SK-N-SH (cell line): ENCODE data around the gene RNF19B. TPM values are rescaled to one million over a fixed set of nuclear protein-coding genes. Genes with fewer than 3 reads are reported as not detected.

Source experiments
- CTCF ChIA-PET: fragments of 300-600, 350-600 bp; formaldehyde crosslinking; extraction: SDS; loops from one replicate; lab custom pipeline; 2021; lab: Yijun Ruan, JAX
- POLR2A ChIA-PET: fragments of 350-600 bp; sonication (Branson Sonifier 250); formaldehyde crosslinking; extraction: SDS; loops from one replicate; lab custom pipeline; 2020; ENCODE audit warnings: antibody characterized with exemption, inconsistent platforms; lab: Yijun Ruan, JAX
- DNase-seq: peaks from one replicate; pipeline ENCODE4 v3.0.0; 2012
- H2AFZ ChIP-seq: fragments of 200-600 bp; sonication (generic); 2 replicates; pipeline ENCODE4 v1.8.1; 2016; ENCODE audit warnings: antibody characterized with exemption, mild to moderate bottlenecking, low read depth
- H3F3A ChIP-seq: fragments of 200-600 bp; sonication (generic); replicated peaks from 2 replicates; pipeline ENCODE3; 2016; ENCODE audit warnings: antibody characterized with exemption, mild to moderate bottlenecking; ENCODE audit not compliant: insufficient read depth
- H3K27ac ChIP-seq, 2 experiments: fragments of 200-500 bp in 1 of 2; fragments of 200-600 bp in 1 of 2; sonication (Bioruptor generic) in 1 of 2; sonication (generic), shearing (Covaris generic) in 1 of 2; 2 replicates each; pipeline versions ENCODE4 v1.5.1 to v1.6.1; 2014 to 2016; ENCODE audit warnings: low read depth in 2 of 2, inconsistent platforms in 1 of 2, low read length in 1 of 2, mild to moderate bottlenecking in 1 of 2, mixed read lengths in 1 of 2
- H3K27me3 ChIP-seq: fragments of 200-600 bp; sonication (generic), shearing (Covaris generic); 2 replicates; pipeline ENCODE4 v1.6.1; 2016; ENCODE audit warnings: mixed run types; ENCODE audit not compliant: insufficient read depth
- H3K36me3 ChIP-seq, 2 experiments: fragments of 200-500 bp in 1 of 2; fragments of 200-600 bp in 1 of 2; sonication (Bioruptor generic) in 1 of 2; sonication (generic) in 1 of 2; replicated peaks in 1 of 2; 2 replicates each; pipeline versions ENCODE3 to v1.5.1; 2014 to 2016; ENCODE audit warnings: low read length in 1 of 2, mild to moderate bottlenecking in 1 of 2; ENCODE audit not compliant: insufficient read depth in 2 of 2, control insufficient read depth in 1 of 2
- H3K4me1 ChIP-seq, 2 experiments: fragments of 200-500 bp in 1 of 2; fragments of 200-600 bp in 1 of 2; sonication (Bioruptor generic) in 1 of 2; sonication (generic), shearing (Covaris generic) in 1 of 2; 2 replicates each; pipeline versions ENCODE4 v1.5.1 to v1.6.1; 2014 to 2016; ENCODE audit warnings: low read depth in 1 of 2, low read length in 1 of 2, mixed run types in 1 of 2; ENCODE audit not compliant: insufficient read depth in 2 of 2, control insufficient read depth in 1 of 2
- H3K4me2 ChIP-seq: fragments of 200-600 bp; sonication (generic), shearing (Covaris generic); 2 replicates; pipeline ENCODE4 v1.6.1; 2017; ENCODE audit warnings: mixed run types
- H3K4me3 ChIP-seq, 2 experiments: fragments of 200-500 bp in 1 of 2; fragments of 200-600 bp in 1 of 2; sonication (Bioruptor generic) in 1 of 2; sonication (generic), shearing (Covaris generic) in 1 of 2; 2 replicates each; pipeline versions ENCODE4 v1.5.1 to v1.8.1; 2014 to 2016; ENCODE audit warnings: low read depth in 2 of 2, inconsistent platforms in 1 of 2, low read length in 1 of 2, mild to moderate bottlenecking in 1 of 2, mixed read lengths in 1 of 2, moderate library complexity in 1 of 2
- H3K79me2 ChIP-seq: fragments of 200-600 bp; sonication (generic); 2 replicates; pipeline ENCODE4 v1.8.1; 2017; ENCODE audit warnings: mild to moderate bottlenecking; ENCODE audit not compliant: insufficient read depth
- H3K9ac ChIP-seq: fragments of 200-600 bp; sonication (generic); 2 replicates; pipeline ENCODE4 v1.6.1; 2017; ENCODE audit warnings: mixed run types
- H3K9me2 ChIP-seq: fragments of 200-600 bp; sonication (generic); 2 replicates; pipeline ENCODE4 v1.6.1; 2017; ENCODE audit warnings: mixed run types
- H3K9me3 ChIP-seq: fragments of 200-600 bp; sonication (generic); 2 replicates; pipeline ENCODE4 v1.6.1; 2017; ENCODE audit warnings: mixed run types, mild to moderate bottlenecking, moderate library complexity
- H4K20me1 ChIP-seq: fragments of 200-600 bp; sonication (generic); 2 replicates; pipeline ENCODE4 v1.6.1; 2017; ENCODE audit warnings: mild to moderate bottlenecking, mixed run types; ENCODE audit not compliant: insufficient read depth
- CHD2 ChIP-seq: fragments of 150-350 bp; IDR thresholded peaks from 2 replicates; pipeline ENCODE4 v1.6.1; 2018; ENCODE audit warnings: low read length; ENCODE audit not compliant: partially characterized antibody
- EP300 ChIP-seq, 2 experiments: IDR thresholded peaks; 2 replicates each; pipeline versions ENCODE4 v1.4.0 to v1.6.1; 2012; ENCODE audit warnings: borderline replicate concordance in 1 of 2, low read depth in 1 of 2, low read length in 1 of 2
- FOSL2 ChIP-seq: IDR thresholded peaks from 2 replicates; pipeline ENCODE4 v1.4.0; 2012; ENCODE audit warnings: low read depth, mild to moderate bottlenecking, moderate library complexity, borderline replicate concordance
- FOXM1 ChIP-seq: IDR thresholded peaks from 2 replicates; pipeline ENCODE4 v1.4.0; 2012; ENCODE audit warnings: low read depth, mild to moderate bottlenecking
- GABPA ChIP-seq: IDR thresholded peaks from 2 replicates; pipeline ENCODE4 v1.4.0; 2012; ENCODE audit warnings: low read depth, mild to moderate bottlenecking
- GATA2 ChIP-seq: sonication (generic); formaldehyde crosslinking; IDR thresholded peaks from 2 replicates; pipeline ENCODE4 v1.5.0; 2020; ENCODE audit warnings: mild to moderate bottlenecking, missing genetic modification reagents
- JUND ChIP-seq: IDR thresholded peaks from 2 replicates; pipeline ENCODE4 v1.4.0; 2012
- MXI1 ChIP-seq: IDR thresholded peaks from 2 replicates; pipeline ENCODE4 v1.6.1; 2012; ENCODE audit warnings: mild to moderate bottlenecking, low read depth, low read length, improper control_type of control experiment
- NRF1 ChIP-seq: IDR thresholded peaks from 2 replicates; pipeline ENCODE4 v1.6.1; 2012; ENCODE audit warnings: low read depth, mild to moderate bottlenecking, low read length
- PBX3 ChIP-seq: IDR thresholded peaks from 2 replicates; pipeline ENCODE4; 2012
- RAD21 ChIP-seq: IDR thresholded peaks from 2 replicates; pipeline ENCODE4 v1.6.1; 2012; ENCODE audit warnings: mild to moderate bottlenecking, low read length
- RFX5 ChIP-seq: IDR thresholded peaks from 2 replicates; pipeline ENCODE4 v1.6.1; 2012; ENCODE audit warnings: mild to moderate bottlenecking, improper control_type of control experiment, low read length
- SIN3A ChIP-seq: IDR thresholded peaks from 2 replicates; pipeline ENCODE4 v1.6.1; 2012; ENCODE audit warnings: low read depth, mild to moderate bottlenecking, low read length, moderate library complexity, borderline replicate concordance
- SMC3 ChIP-seq: IDR thresholded peaks from 2 replicates; pipeline ENCODE4 v1.6.1; 2012; ENCODE audit warnings: low read depth, low read length, improper control_type of control experiment
- TCF12 ChIP-seq: IDR thresholded peaks from 2 replicates; pipeline ENCODE4 v1.4.0; 2012
- TEAD4 ChIP-seq: IDR thresholded peaks from 2 replicates; pipeline ENCODE4 v1.4.0; 2012; ENCODE audit warnings: mild to moderate bottlenecking, borderline replicate concordance; ENCODE audit not compliant: insufficient read depth
- USF1 ChIP-seq: IDR thresholded peaks from 2 replicates; pipeline ENCODE4 v1.4.0; 2012; ENCODE audit warnings: low read depth, borderline replicate concordance
- USF2 ChIP-seq: fragments of 150-350 bp; IDR thresholded peaks from 2 replicates; pipeline ENCODE4 v1.6.1; 2017; ENCODE audit warnings: antibody characterized with exemption, low read length, low read depth, borderline replicate concordance
- WGBS: methylation state at CpG from one replicate; pipeline ENCODE4 v1.1.6; 2017; ENCODE audit warnings: low lambda C conversion rate; 5-methylcytosine and 5-hydroxymethylcytosine counted together
- polyA plus RNA-seq, 3 experiments: library from polyadenylated mRNA; depleted of rRNA; stranded (reverse); fragments of >200 nt; gene quantifications; 2 replicates each; pipeline ENCODE4 v1.2.3, GENCODE V29; 2012

Gene RNF19B
- polyA plus RNA-seq, 1 of the 3 experiments (the other 2 are of a cell fraction): 20.1 TPM

GRCh38 chr1:32960342-32960741 is 4.3 kb downstream of the RNF19B start:
- TF ChIP-seq FOSL2 (no peak), MXI1 (no peak), JUND (no peak), RAD21 (no peak), RFX5 (no peak), FOXM1 (no peak), EP300 (IDR thresholded peaks at IDR 0.05; ENCODE audit: borderline replicate concordance in 1 of 2, low read depth in 1 of 2, low read length in 1 of 2) (no peak), TCF12 (no peak), NRF1 (no peak)
- TF ChIP-seq, all 33 proteins: peak for 0
- Histone ChIP-seq H3K9me3 (no peaks in the 10 kb centered on the region), H3K4me3 (no peak overlapping the region), H3K36me3 (no peaks in the 10 kb centered on the region), H4K20me1 (peaks cover 70% of the 10 kb centered on the region), H3K27ac (no peak overlapping the region), H3K9me2 (no peaks in the 10 kb centered on the region), H3K4me1 (peaks cover 6 to 12% of the 10 kb centered on the region in 2 experiments; a peak in 2 of 4 replicates), H3K27me3 (no peaks in the 10 kb centered on the region), H2AFZ (no peak overlapping the region), H3K4me2 (no peak overlapping the region), H3F3A (no peaks in the 10 kb centered on the region), H3K79me2 (peaks cover 86% of the 10 kb centered on the region), H3K9ac (no peak overlapping the region)
- POLR2A ChIA-PET: no interaction called here
- CTCF ChIA-PET: interaction anchor here (0.8 to 1.2 kb wide), 3 partner anchors 9 to 27 kb away, joined by 3 to 4 read pairs (median 3); no protein-coding TSS in a partner anchor
- WGBS: 85% methylated on average over 2 of the region's 2 CpGs
- no peak for DNase-seq

GRCh38 chr1:32958827-32959226 is 5.8 kb downstream of the RNF19B start:
- H3K27ac ChIP-seq: no peak overlapping the region
- DNase-seq: no peak
- TF ChIP-seq TEAD4 (no peak), USF1 (no peak), FOSL2 (no peak), MXI1 (no peak), GATA2 (CRISPR knock-in tag) (no peak), SMC3 (no peak), SIN3A (no peak), USF2 (no peak), PBX3 (no peak), GABPA (no peak), CHD2 (no peak)
- TF ChIP-seq, all 33 proteins: peak for 0
- WGBS: 88% methylated on average over 1 of the region's 1 CpG
- Histone ChIP-seq H4K20me1 (peaks cover 80% of the 10 kb centered on the region), H3K9me3 (no peaks in the 10 kb centered on the region), H3K4me3 (no peak overlapping the region), H3K4me2 (no peak overlapping the region), H3K9me2 (no peaks in the 10 kb centered on the region), H3K36me3 (no peaks in the 10 kb centered on the region), H3K9ac (no peak overlapping the region), H3K4me1 (peaks cover 6 to 12% of the 10 kb centered on the region in 2 experiments; a peak in 2 of 4 replicates), H3K27me3 (no peaks in the 10 kb centered on the region), H3K79me2 (peaks cover 99% of the 10 kb centered on the region), H2AFZ (no peak overlapping the region), H3F3A (peaks cover 3% of the 10 kb centered on the region)
- ChIA-PET CTCF (interaction anchor here (1.1 to 1.5 kb wide), 3 partner anchors 24 to 48 kb away, joined by 3 to 7 read pairs (median 6); no protein-coding TSS in a partner anchor), POLR2A (interaction anchor here (0.9 kb wide), 1 partner anchor 25 kb away, joined by 3 read pairs; no protein-coding TSS in a partner anchor)
